Adipose tissue (tissue), 3 donors: ENCODE measurements around the gene TOLLIP. TPM values are rescaled to one million over a fixed set of nuclear protein-coding genes. Genes with fewer than 3 reads are reported as not detected.
"Not testable (repeated sequence)": the region's sequence is repeated elsewhere in the genome, so short reads cannot be mapped to it uniquely, and the experiment has no call there.

Experiments
- H3K27ac ChIP-seq: one replicate; pipeline ENCODE4 v1.5.1; 2013; ENCODE audit warnings: low read depth, low read length
- WGBS, 3 donors: extraction: QIAGEN DNeasy Blood & Tissue Kit; methylation state at CpG; one replicate each; pipeline ENCODE4 v1.1.7; 2013; 5-methylcytosine and 5-hydroxymethylcytosine counted together
- polyA plus RNA-seq, 3 donors: library from polyadenylated mRNA; stranded (reverse); fragments of 200-250 nt; gene quantifications; one replicate each; pipeline ENCODE4 v1.2.3, GENCODE V29; 2013
- donor health status: healthy with polysubstance abuse.
- donor health status: Bipolar disorder and iron deficiency.
- donor health status: healthy.

The TOLLIP gene
- polyA plus RNA-seq: 10 to 100 TPM; 30.0 to 36.9 (median 30.7) TPM

GRCh38 chr11:1309498-1310317, at the start of gene TOLLIP:
TSS of gene TOLLIP (minus strand) at chr11:1309632. CDS start at chr11:1309498, 134 bp downstream.
- H3K27ac ChIP-seq: no peak within 1 kb of the TSS
- 1 to 3% (median 2%) methylated on average over 82 to 97 of the region's 97 CpGs for WGBS, 3 donors

GRCh38 chr11:1358931-1359330, 49.5 kb upstream of the TOLLIP start:
- 91 to 95% (median 92%) methylated on average over 16 to 17 of the region's 17 CpGs for WGBS, 3 donors

GRCh38 chr11:1358286-1358685, 48.9 kb upstream of the TOLLIP start:
- 32 to 80% (median 53%) methylated on average over 13 to 16 of the region's 16 CpGs for whole genome bisulfite sequencing, 3 donors
- H3K27ac ChIP-seq: no peak overlapping the region

More at GRCh38 chr11:1358931-1359330, 49.5 kb upstream of the TOLLIP start:
- not testable (repeated sequence) for H3K27ac ChIP-seq

- H3K27ac ChIP-seq: no peak overlapping the region
- 77 to 92% (median 87%) methylated on average over 13 of the region's 13 CpGs for WGBS, 3 donors
Measured at GRCh38 chr11:1356478-1356960, 47.1 kb upstream of the TOLLIP start.

- WGBS, 3 donors: 23 to 58% (median 58%) methylated on average over 14 of the region's 14 CpGs
- no peak overlapping the region for H3K27ac ChIP-seq
Measured at GRCh38 chr11:1356007-1356435, 46.6 kb upstream of the TOLLIP start.

GRCh38 chr11:1354125-1354938, 44.9 kb upstream of the TOLLIP start:
- WGBS, 3 donors: 75 to 77% (median 77%) methylated on average over 32 of the region's 32 CpGs
- H3K27ac ChIP-seq: no peak overlapping the region

GRCh38 chr11:1353383-1354124, 44.1 kb upstream of the TOLLIP start:
- H3K27ac ChIP-seq: no peak overlapping the region
- WGBS, 3 donors: 79 to 85% (median 85%) methylated on average over 32 of the region's 32 CpGs

GRCh38 chr11:1352696-1353382, 43.4 kb upstream of the TOLLIP start:
- WGBS, 3 donors: 70 to 86% (median 74%) methylated on average over 8 of the region's 8 CpGs
- no peak overlapping the region for H3K27ac ChIP-seq

- H3K27ac ChIP-seq: no peak overlapping the region
- WGBS, 3 donors: 71 to 75% (median 75%) methylated on average over 12 of the region's 12 CpGs
Measured at GRCh38 chr11:1351278-1351937, 42.0 kb upstream of the TOLLIP start.

GRCh38 chr11:1350086-1350725, 40.8 kb upstream of the TOLLIP start:
- H3K27ac ChIP-seq: no peak overlapping the region
- 59 to 76% (median 63%) methylated on average over 19 to 22 of the region's 22 CpGs for WGBS, 3 donors

- H3K27ac ChIP-seq: no peak overlapping the region
- 65 to 80% (median 74%) methylated on average over 25 to 29 of the region's 29 CpGs for WGBS, 3 donors
Measured at GRCh38 chr11:1349327-1350041, 40.1 kb upstream of the TOLLIP start.

GRCh38 chr11:1348796-1349326, 39.4 kb upstream of the TOLLIP start:
- 40 to 53% (median 51%) methylated on average over 24 to 25 of the region's 25 CpGs for WGBS, 3 donors
- no peak overlapping the region for H3K27ac ChIP-seq

- 86 to 95% (median 92%) methylated on average over 14 of the region's 14 CpGs for WGBS, 3 donors
- H3K27ac ChIP-seq: no peak overlapping the region
Measured at GRCh38 chr11:1348146-1348795, 38.8 kb upstream of the TOLLIP start.

GRCh38 chr11:1347411-1347999, 38.1 kb upstream of the TOLLIP start:
- H3K27ac ChIP-seq: not testable (repeated sequence)
- 91 to 96% (median 95%) methylated on average over 18 of the region's 18 CpGs for WGBS, 3 donors

GRCh38 chr11:1346669-1347390, 37.4 kb upstream of the TOLLIP start:
- no peak overlapping the region for H3K27ac ChIP-seq
- 82 to 93% (median 91%) methylated on average over 28 of the region's 28 CpGs for WGBS, 3 donors
